GM13977 (cell line): ENCODE measurements around the gene SMTNL2.
"Not testable (repeated sequence)": the region's sequence is repeated elsewhere in the genome, so short reads cannot be mapped to it uniquely, and the experiment has no call there.

Source experiments
- DNase-seq: peaks from one replicate; pipeline ENCODE4 v3.0.0; 2012; ENCODE audit warnings: low spot score
- CTCF ChIP-seq: IDR thresholded peaks from 2 replicates; pipeline ENCODE4 v1.5.1; 2012; ENCODE audit warnings: mild to moderate bottlenecking, control low read depth; ENCODE audit not compliant: insufficient read depth; ENCODE audit errors: extremely low read depth, missing control alignments
- in situ Hi-C: fragments of 300-500 bp; cut with MboI; formaldehyde crosslinking; loops from one replicate; pipeline ENCODE4 v1.12.0; 2022; ENCODE audit warnings: low sequenced_read_pairs, low pct_unique_long_range_greater_than_20kb, mixed read lengths, inconsistent platforms; ENCODE audit not compliant: unreplicated experiment

Gene SMTNL2

GRCh38 chr17:4586043-4586442 is 1.7 kb downstream of the SMTNL2 start:
- in situ Hi-C loops, result no loop called here
- no peak for DNase-seq
- TF ChIP-seq CTCF, result no peak

GRCh38 chr17:4587195-4587594 is 2.9 kb downstream of the SMTNL2 start:
- DNase-seq, result no peak
- TF ChIP-seq CTCF, result no peak
- in situ Hi-C loops, result no loop called here

DNA sequence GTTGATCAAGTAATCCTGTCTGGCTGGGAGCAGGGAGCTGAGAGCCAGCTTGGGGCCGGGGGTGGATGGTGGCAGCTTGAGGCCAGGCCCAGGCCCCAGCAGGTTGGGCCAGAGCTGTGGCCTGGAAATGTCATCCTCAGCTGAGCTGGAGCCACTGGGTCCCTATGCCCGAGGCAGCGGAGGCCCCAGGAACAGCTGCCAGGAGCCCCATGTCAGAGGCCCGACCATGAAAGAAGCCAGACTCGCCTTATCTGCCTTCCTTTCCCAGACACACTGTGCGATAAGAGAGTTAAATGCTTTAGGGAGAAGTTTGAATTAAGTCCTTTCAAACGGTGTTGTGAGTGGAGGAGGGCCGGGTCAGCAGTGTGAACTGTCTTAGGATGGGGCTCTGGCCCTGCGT is 3.5 kb downstream of the SMTNL2 start:
- no peak for TF ChIP-seq CTCF
- in situ Hi-C loops, result no loop called here
- no peak for DNase-seq

GRCh38 chr17:4588391-4588790 is 4.1 kb downstream of the SMTNL2 start:
- in situ Hi-C loops, result no loop called here
- DNase-seq, result no peak
- no peak for TF ChIP-seq CTCF

GRCh38 chr17:4588898-4589625 is 4.7 kb downstream of the SMTNL2 start:
- no peak for DNase-seq
- no peak for TF ChIP-seq CTCF
- in situ Hi-C loops, result no loop called here

GRCh38 chr17:4590042-4590441 is 5.7 kb downstream of the SMTNL2 start:
- DNase-seq, in situ Hi-C loops: not testable (repeated sequence)

DNA sequence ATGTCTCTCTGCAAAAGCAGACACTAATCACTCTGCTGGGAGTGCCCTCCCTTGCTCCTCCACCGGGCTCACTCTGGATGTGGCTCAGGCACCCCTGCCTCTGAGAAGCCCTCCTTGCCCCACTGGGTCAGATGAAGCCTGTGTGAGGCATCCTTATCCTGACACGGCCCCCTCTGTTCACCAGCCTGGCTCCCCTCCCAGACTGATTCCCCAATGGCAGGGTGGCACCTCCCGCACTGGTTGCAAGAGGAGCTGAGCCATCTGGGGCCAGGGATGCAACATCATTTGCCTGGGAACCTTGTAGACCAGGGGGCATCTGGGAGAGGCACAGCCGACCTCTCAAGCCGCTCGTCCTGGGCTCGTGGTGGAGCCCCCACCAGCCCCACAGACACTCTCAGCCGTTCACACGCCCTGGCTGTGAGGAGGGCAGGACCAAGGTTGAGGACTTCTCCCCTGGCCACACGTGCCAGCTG is 6.7 kb downstream of the SMTNL2 start:
- TF ChIP-seq CTCF, result no peak
- no peak for DNase-seq
- in situ Hi-C loops, result no loop called here
